SH-SY5Y (cell line): ENCODE data around the gene CENPX.

Experiments
- GATA2 ChIP-seq: IDR thresholded peaks from 2 replicates; pipeline ENCODE4 v1.6.1; 2011; ENCODE audit warnings: mild to moderate bottlenecking, low read depth, low read length
- GATA3 ChIP-seq: IDR thresholded peaks from 2 replicates; pipeline ENCODE4 v1.6.1; 2011; ENCODE audit warnings: low read depth, mild to moderate bottlenecking, low read length, moderate library complexity

GRCh38 chr17:82010575-82011525, 11.8 kb downstream of the CENPX start:
- TF ChIP-seq GATA2 (no peak), GATA3 (no peak)
